Measurements from ENCODE around the gene EIF3D. TPM values are rescaled to one million over a fixed set of nuclear protein-coding genes. Genes with fewer than 3 reads are reported as not detected.

The EIF3D gene
- total and polyA plus RNA-seq, 2 experiments from 2014 or later = 148 to 381 TPM

DNA sequence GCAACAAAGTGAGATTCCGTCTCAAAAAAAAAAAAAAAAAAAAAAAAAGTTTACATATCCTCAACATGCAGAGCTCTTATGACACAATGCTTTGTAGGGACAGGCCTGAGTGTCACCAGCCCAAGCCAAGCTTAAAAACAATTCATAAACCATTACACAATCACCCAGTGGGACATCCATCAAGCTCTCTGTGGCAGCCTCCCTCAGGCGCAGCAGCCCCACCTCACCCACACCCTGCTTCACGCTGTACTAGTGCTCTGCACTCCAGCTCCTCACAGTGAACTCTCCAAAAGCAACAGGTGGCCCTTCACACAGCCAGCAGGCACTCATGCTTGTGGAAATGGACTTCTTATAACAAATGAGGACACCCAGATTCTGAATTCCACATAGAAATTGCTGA is 18.6 kb downstream of the EIF3D start:
- H3K27ac ChIP-seq (ENCODE audit: low read depth) = no peak overlapping the region
- peaks cover 50% of the 10 kb centered on the region for H3K36me3 ChIP-seq (ENCODE audit: insufficient read depth)
- peaks cover 32% of the 10 kb centered on the region for H3F3A ChIP-seq (replicated peaks; ENCODE audit: low read depth)
- no peak overlapping the region for H3K27ac Mint-ChIP-seq
- TF ChIP-seq JUNB (IDR thresholded peaks at IDR 0.05; ENCODE audit: unreplicated experiment) (no peak), STAT1 (IDR thresholded peaks at IDR 0.05; ENCODE audit: unreplicated experiment) (no peak), NANOG (IDR thresholded peaks at IDR 0.05; ENCODE audit: borderline replicate concordance) (no peak)
- H3K36me3 Mint-ChIP-seq (ENCODE audit: low read depth) = peaks cover 68% of the 10 kb centered on the region
- H3K4me3 ChIP-seq = no peak overlapping the region
- H3K4me2 ChIP-seq = no peak overlapping the region
- no peaks in the 10 kb centered on the region; the same call in none of the 2 replicates for H3K79me2 ChIP-seq (replicated peaks; ENCODE audit: insufficient read depth)
- DNase-seq (ENCODE audit: low spot score) (no peak), ATAC-seq (no peak)
- no peak overlapping the region for H2AFZ ChIP-seq
- no peaks in the 10 kb centered on the region for H3K4me1 ChIP-seq (ENCODE audit: insufficient read depth)
- H3K9me3 Mint-ChIP-seq = peaks cover 14% of the 10 kb centered on the region; the same call in 2 of the 3 replicates
- no peak overlapping the region for H3K4me3 Mint-ChIP-seq
- no peaks in the 10 kb centered on the region for H3K4me1 Mint-ChIP-seq
- H3K27me3 ChIP-seq (ENCODE audit: insufficient read depth) = peaks cover 7% of the 10 kb centered on the region
- peaks cover 16% of the 10 kb centered on the region for H3K27me3 Mint-ChIP-seq (ENCODE audit: insufficient read depth, low read depth, poor library complexity)
- no peaks in the 10 kb centered on the region for H3K9me2 ChIP-seq (ENCODE audit: insufficient read depth)
- H4K20me1 ChIP-seq (replicated peaks; ENCODE audit: insufficient read depth) = no peaks in the 10 kb centered on the region; the same call in none of the 2 replicates

GRCh38 chr22:36507518-36508010 is 21.4 kb downstream of the EIF3D start:
- peak overlapping the region; percentile 55 for H3K4me3 ChIP-seq
- no peak for ATAC-seq

DNA sequence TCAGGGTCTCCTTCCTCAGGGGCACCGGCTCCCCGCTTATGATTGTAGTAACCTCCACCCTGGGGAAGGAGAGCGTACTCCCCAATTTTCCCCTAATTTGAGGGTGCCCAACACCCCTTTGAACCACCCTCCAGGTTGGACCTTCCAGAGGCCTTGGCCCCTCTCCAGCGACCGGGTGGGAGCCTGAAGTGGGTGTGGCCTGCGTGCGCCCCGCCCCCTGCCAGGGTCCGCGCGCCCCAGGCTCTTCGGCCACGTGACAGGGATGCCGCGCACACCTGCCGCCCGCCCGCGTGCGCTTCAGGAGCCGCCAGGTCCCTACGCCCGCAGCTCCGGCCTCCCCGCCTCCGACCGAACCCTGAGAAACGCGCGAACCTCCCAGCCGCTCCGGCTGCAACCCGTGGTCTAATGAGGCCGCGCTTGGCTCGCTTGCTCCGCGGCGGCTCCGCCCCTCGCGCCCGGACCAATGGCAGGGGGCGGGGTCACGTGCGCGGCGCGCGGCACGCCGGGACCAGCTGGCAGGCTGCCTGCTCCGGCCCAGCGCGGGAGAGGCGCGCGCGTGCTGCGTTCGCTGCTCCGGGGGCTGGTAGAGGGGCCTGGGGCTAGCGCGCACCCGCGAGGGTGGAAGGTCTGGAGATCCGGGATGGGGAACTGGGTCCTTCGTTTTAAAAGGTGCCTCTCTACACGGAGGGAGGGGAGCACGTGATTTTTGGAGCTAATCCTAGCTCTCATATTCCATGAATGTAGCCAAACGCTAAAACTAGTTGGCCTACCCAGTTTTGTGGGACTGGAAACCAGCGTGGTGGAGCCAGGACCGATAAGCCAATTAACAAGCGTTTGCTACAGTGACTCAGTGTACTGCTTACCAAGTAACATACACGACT is 22.1 kb downstream of the EIF3D start, which contains the start of gene FOXRED2:
FOXRED2 (minus strand) TSS at position 404 of the 881 bp plus-strand sequence. CDS start 618 bp downstream, outside the sequence.
- Mint-ChIP-seq H3K27ac (no peak within 1 kb of the TSS), H3K4me1 (peaks cover 5% of the 10 kb centered on the region), H3K4me3 (peak within 1 kb of the TSS; percentile 69), H3K27me3 (ENCODE audit: insufficient read depth, low read depth, poor library complexity) (peaks cover 18% of the 10 kb centered on the region), H3K36me3 (ENCODE audit: low read depth) (peaks cover 54% of the 10 kb centered on the region), H3K9me3 (peaks cover 14% of the 10 kb centered on the region; the same call in 2 of the 3 replicates)
- no peaks in the 10 kb centered on the region for H3K4me1 ChIP-seq (ENCODE audit: insufficient read depth)
- no peaks in the 10 kb centered on the region; the same call in none of the 2 replicates for H4K20me1 ChIP-seq (replicated peaks; ENCODE audit: insufficient read depth)
- H3K27me3 ChIP-seq (ENCODE audit: insufficient read depth) = peaks cover 7% of the 10 kb centered on the region
- peak within 1 kb of the TSS; percentile 55 for H3K4me3 ChIP-seq
- H2AFZ ChIP-seq = peak within 1 kb of the TSS; percentile 91
- H3F3A ChIP-seq (replicated peaks; ENCODE audit: low read depth) = peaks cover 15% of the 10 kb centered on the region
- H3K36me3 ChIP-seq (ENCODE audit: insufficient read depth) = peaks cover 16% of the 10 kb centered on the region
- H3K4me2 ChIP-seq = peak within 1 kb of the TSS; percentile 75
- DNase-seq (ENCODE audit: low spot score) = peak; percentile 90
- peak within 1 kb of the TSS; percentile 60; the same call in 1 of the 2 replicates for H3K27ac ChIP-seq (ENCODE audit: low read depth)
- peak; percentile 84 for ATAC-seq
- peaks cover 4% of the 10 kb centered on the region for H3K79me2 ChIP-seq (replicated peaks; ENCODE audit: insufficient read depth)
- H3K9me2 ChIP-seq (ENCODE audit: insufficient read depth) = no peaks in the 10 kb centered on the region
- TF ChIP-seq CREB1 (CRISPR knock-in tag; IDR thresholded peaks at IDR 0.05; ENCODE audit: low read depth) (peak; percentile 50), POLR2AphosphoS5 (IDR thresholded peaks at IDR 0.05; ENCODE audit: low read depth) (peak; percentile 80)

More at GRCh38 chr22:36507518-36508010, 21.4 kb downstream of the EIF3D start:
- Mint-ChIP-seq H3K27ac (no peak overlapping the region), H3K9me3 (peaks cover 14% of the 10 kb centered on the region; the same call in 2 of the 3 replicates), H3K4me1 (peaks cover 5% of the 10 kb centered on the region), H3K27me3 (ENCODE audit: insufficient read depth, low read depth, poor library complexity) (peaks cover 18% of the 10 kb centered on the region), H3K4me3 (peak overlapping the region; percentile 69), H3K36me3 (ENCODE audit: low read depth) (peaks cover 61% of the 10 kb centered on the region)
- Histone ChIP-seq H3K9me2 (ENCODE audit: insufficient read depth) (no peaks in the 10 kb centered on the region), H3F3A (replicated peaks; ENCODE audit: low read depth) (peaks cover 22% of the 10 kb centered on the region), H3K27ac (ENCODE audit: low read depth) (no peak overlapping the region; the same call in 1 of the 2 replicates), H3K36me3 (ENCODE audit: insufficient read depth) (peaks cover 23% of the 10 kb centered on the region), H3K79me2 (replicated peaks; ENCODE audit: insufficient read depth) (peaks cover 4% of the 10 kb centered on the region), H3K4me2 (peak overlapping the region; percentile 75), H2AFZ (peak overlapping the region; percentile 91), H3K4me1 (ENCODE audit: insufficient read depth) (no peaks in the 10 kb centered on the region), H3K27me3 (ENCODE audit: insufficient read depth) (peaks cover 7% of the 10 kb centered on the region), H4K20me1 (replicated peaks; ENCODE audit: insufficient read depth) (no peaks in the 10 kb centered on the region; the same call in none of the 2 replicates)
- no peak for DNase-seq (ENCODE audit: low spot score)
- TF ChIP-seq, protein P1, sequence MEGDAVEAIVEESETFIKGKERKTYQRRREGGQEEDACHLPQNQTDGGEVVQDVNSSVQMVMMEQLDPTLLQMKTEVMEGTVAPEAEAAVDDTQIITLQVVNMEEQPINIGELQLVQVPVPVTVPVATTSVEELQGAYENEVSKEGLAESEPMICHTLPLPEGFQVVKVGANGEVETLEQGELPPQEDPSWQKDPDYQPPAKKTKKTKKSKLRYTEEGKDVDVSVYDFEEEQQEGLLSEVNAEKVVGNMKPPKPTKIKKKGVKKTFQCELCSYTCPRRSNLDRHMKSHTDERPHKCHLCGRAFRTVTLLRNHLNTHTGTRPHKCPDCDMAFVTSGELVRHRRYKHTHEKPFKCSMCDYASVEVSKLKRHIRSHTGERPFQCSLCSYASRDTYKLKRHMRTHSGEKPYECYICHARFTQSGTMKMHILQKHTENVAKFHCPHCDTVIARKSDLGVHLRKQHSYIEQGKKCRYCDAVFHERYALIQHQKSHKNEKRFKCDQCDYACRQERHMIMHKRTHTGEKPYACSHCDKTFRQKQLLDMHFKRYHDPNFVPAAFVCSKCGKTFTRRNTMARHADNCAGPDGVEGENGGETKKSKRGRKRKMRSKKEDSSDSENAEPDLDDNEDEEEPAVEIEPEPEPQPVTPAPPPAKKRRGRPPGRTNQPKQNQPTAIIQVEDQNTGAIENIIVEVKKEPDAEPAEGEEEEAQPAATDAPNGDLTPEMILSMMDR (conservative IDR thresholded peaks at IDR 0.05; ENCODE audit: low read depth in 2 of 2) = no peak

Measured in GM23338 (cell line).